DOHH2 (cell line): ENCODE measurements around the gene SLC12A8.

Source experiments
- H3F3A ChIP-seq: fragments of 200-600 bp; sonication (generic), shearing (Covaris generic); 2 replicates; pipeline ENCODE4 v1.6.0; 2016; ENCODE audit warnings: antibody characterized with exemption, mild to moderate bottlenecking; ENCODE audit not compliant: control insufficient read depth, insufficient read depth
- H3K27ac ChIP-seq: fragments of 200-600 bp; sonication (generic); 2 replicates; pipeline ENCODE4 v1.5.1; 2014; ENCODE audit warnings: low read depth, mild to moderate bottlenecking, low read length, moderate library complexity
- H3K27me3 ChIP-seq: fragments of 200-600 bp; sonication (generic); 2 replicates; pipeline ENCODE4 v1.6.1; 2014; ENCODE audit warnings: mild to moderate bottlenecking, low read length, mixed read lengths; ENCODE audit not compliant: control insufficient read depth
- H3K36me3 ChIP-seq: fragments of 200-600 bp; sonication (generic); 2 replicates; pipeline ENCODE4 v1.6.1; 2014; ENCODE audit warnings: mild to moderate bottlenecking, low read length, moderate library complexity, mixed read lengths; ENCODE audit not compliant: control insufficient read depth
- H3K4me1 ChIP-seq: fragments of 200-600 bp; sonication (generic); 2 replicates; pipeline ENCODE4 v1.6.1; 2014; ENCODE audit warnings: mild to moderate bottlenecking, low read length, mixed read lengths; ENCODE audit not compliant: control insufficient read depth
- H3K4me2 ChIP-seq: fragments of 200-600 bp; sonication (generic); 2 replicates; pipeline ENCODE4 v1.6.0; 2014; ENCODE audit warnings: mild to moderate bottlenecking, low read length, moderate library complexity
- H3K4me3 ChIP-seq: fragments of 200-600 bp; sonication (generic); 2 replicates; pipeline ENCODE4 v1.5.1; 2014; ENCODE audit warnings: mild to moderate bottlenecking, low read length, mixed read lengths
- H3K79me2 ChIP-seq: fragments of 200-600 bp; sonication (generic); 2 replicates; pipeline ENCODE4 v1.6.1; 2014; ENCODE audit warnings: mild to moderate bottlenecking, low read length, mixed read lengths; ENCODE audit not compliant: control insufficient read depth
- H3K9me2 ChIP-seq: fragments of 200-600 bp; sonication (generic); replicated peaks from 2 replicates; pipeline ENCODE4 v1.6.1; 2014; ENCODE audit warnings: mild to moderate bottlenecking, low read length, mixed read lengths; ENCODE audit not compliant: control insufficient read depth
- H3K9me3 ChIP-seq: fragments of 200-600 bp; sonication (generic); 2 replicates; pipeline ENCODE4 v1.6.1; 2014; ENCODE audit warnings: antibody characterized with exemption, low read length, mixed read lengths; ENCODE audit not compliant: control insufficient read depth, insufficient read depth
- H4K20me1 ChIP-seq: fragments of 200-600 bp; sonication (generic); 2 replicates; pipeline ENCODE4 v1.6.0; 2014; ENCODE audit warnings: low read depth, mild to moderate bottlenecking, antibody characterized with exemption, low read length, moderate library complexity; ENCODE audit not compliant: control insufficient read depth, insufficient read depth
- EZH2phosphoT487 ChIP-seq: fragments of 200-600 bp; sonication (generic); IDR thresholded peaks from 2 replicates; pipeline ENCODE4 v1.6.1; 2017; ENCODE audit warnings: borderline replicate concordance, mild to moderate bottlenecking, antibody characterized with exemption, low read length, moderate library complexity, mixed read lengths
- TF ChIP-seq, protein P1 (sequence below): fragments of 200-600 bp; sonication (generic); IDR thresholded peaks from one replicate; pipeline ENCODE4 v1.5.1; 2014; ENCODE audit warnings: antibody characterized with exemption, mild to moderate bottlenecking, low read depth, low read length; ENCODE audit not compliant: poor library complexity, severe bottlenecking

SLC12A8 gene

DNA sequence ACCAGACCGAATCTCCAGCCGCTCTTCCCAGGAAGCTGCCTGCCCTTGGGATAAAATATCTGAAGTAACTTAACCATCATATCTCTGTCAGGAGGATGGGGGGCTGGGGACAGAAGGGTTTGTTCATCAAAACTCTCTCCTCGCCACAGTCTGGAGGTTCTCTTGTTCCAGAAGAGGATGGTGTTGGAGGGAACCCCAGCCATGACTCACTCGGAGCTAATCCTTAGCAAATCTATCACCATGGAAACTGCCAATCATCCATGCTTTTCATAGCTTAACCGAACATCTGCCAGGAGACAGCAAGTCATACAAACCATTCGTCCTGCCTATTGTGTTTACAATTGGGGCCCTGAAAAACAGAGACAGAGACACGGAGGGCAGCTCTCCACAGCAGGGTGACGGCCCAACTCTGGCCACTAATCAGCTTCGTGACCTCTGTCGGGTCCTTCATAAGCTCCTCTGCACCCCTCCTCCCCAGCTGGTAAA lies 83.0 kb downstream of the SLC12A8 start:
- no peak overlapping the region for H3K27ac ChIP-seq
- H3K27me3 ChIP-seq: peaks cover 8% of the 10 kb centered on the region
- no peak overlapping the region for H3K4me2 ChIP-seq

DNA sequence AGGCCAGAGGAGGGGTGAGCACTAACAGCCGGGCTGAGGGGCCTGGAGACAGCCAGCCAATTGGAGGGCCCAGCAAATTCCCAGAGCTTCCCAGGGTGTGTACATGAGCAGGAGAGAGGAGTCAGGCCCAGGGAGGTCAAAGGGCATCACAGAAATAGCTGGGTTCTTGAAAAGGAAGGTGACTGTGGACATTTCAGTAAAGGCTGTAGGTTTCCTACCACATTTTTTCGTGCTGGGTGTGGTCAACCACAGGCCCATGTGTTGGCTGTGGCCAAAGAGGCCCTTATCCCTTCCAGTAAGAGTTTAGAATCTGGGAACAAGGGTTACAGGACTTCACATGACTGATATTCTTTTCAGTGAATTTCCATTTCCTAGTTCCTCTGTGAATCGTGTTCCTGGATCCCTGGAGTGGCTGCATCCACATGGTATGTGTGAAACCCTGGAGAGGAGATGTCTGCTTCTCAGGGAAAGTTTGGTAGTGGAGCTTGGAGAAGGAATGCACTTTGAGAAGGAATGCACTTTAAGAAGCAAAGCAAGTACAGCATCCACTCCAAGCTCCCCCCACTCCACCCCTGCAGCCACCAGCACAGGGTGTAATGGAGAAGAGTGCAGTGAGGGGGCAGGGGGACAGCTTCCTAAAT lies 83.6 kb downstream of the SLC12A8 start:
- Histone ChIP-seq H3K27me3 (peaks cover 8% of the 10 kb centered on the region), H3K79me2 (no peaks in the 10 kb centered on the region), H3F3A (no peaks in the 10 kb centered on the region), H3K4me3 (no peak overlapping the region), H3K4me2 (no peak overlapping the region), H4K20me1 (no peaks in the 10 kb centered on the region), H3K9me3 (no peaks in the 10 kb centered on the region), H3K27ac (no peak overlapping the region), H3K9me2 (no peaks in the 10 kb centered on the region), H3K4me1 (peaks cover 10% of the 10 kb centered on the region), H3K36me3 (no peaks in the 10 kb centered on the region)
- TF ChIP-seq, protein P1, sequence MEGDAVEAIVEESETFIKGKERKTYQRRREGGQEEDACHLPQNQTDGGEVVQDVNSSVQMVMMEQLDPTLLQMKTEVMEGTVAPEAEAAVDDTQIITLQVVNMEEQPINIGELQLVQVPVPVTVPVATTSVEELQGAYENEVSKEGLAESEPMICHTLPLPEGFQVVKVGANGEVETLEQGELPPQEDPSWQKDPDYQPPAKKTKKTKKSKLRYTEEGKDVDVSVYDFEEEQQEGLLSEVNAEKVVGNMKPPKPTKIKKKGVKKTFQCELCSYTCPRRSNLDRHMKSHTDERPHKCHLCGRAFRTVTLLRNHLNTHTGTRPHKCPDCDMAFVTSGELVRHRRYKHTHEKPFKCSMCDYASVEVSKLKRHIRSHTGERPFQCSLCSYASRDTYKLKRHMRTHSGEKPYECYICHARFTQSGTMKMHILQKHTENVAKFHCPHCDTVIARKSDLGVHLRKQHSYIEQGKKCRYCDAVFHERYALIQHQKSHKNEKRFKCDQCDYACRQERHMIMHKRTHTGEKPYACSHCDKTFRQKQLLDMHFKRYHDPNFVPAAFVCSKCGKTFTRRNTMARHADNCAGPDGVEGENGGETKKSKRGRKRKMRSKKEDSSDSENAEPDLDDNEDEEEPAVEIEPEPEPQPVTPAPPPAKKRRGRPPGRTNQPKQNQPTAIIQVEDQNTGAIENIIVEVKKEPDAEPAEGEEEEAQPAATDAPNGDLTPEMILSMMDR: no peak
- no peak for TF ChIP-seq EZH2phosphoT487

More for the DNA sequence above, 83.0 kb downstream of the SLC12A8 start:
- no peaks in the 10 kb centered on the region for H3F3A ChIP-seq
- H3K4me1 ChIP-seq: peaks cover 10% of the 10 kb centered on the region
- H3K9me3 ChIP-seq: no peaks in the 10 kb centered on the region
- H3K36me3 ChIP-seq: no peaks in the 10 kb centered on the region
- no peak overlapping the region for H3K4me3 ChIP-seq
- H3K9me2 ChIP-seq: no peaks in the 10 kb centered on the region
- H3K79me2 ChIP-seq: no peaks in the 10 kb centered on the region
- no peaks in the 10 kb centered on the region for H4K20me1 ChIP-seq
- TF ChIP-seq, protein P1: no peak
- TF ChIP-seq EZH2phosphoT487: no peak

DNA sequence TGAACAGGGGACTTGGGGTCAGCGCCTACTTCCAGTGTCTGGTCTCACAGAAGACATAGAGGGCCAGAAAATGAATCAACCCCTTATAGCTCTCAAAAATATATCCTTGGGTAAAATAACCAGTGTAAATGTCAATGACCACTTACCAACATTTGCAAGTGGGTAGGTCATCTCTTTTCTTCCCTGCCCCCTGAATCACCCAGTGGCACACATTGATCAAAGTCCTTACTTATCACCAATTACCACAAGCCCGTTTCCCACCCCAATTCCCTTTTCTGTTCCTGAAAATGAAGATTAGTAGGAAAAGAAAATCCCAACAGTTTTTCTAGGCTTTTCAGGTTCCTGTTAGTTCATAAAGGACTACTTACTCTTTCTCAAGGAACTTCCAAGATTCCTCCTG lies 86.2 kb downstream of the SLC12A8 start:
- Histone ChIP-seq H3F3A (no peaks in the 10 kb centered on the region), H3K79me2 (no peaks in the 10 kb centered on the region), H3K27ac (no peak overlapping the region), H3K9me3 (no peaks in the 10 kb centered on the region), H3K4me1 (no peaks in the 10 kb centered on the region; the same call in 1 of the 2 replicates), H3K36me3 (no peaks in the 10 kb centered on the region), H3K27me3 (peaks cover 24% of the 10 kb centered on the region), H3K4me3 (no peak overlapping the region), H3K4me2 (no peak overlapping the region), H3K9me2 (no peaks in the 10 kb centered on the region), H4K20me1 (no peaks in the 10 kb centered on the region)
- no peak for TF ChIP-seq EZH2phosphoT487
- TF ChIP-seq, protein P1: no peak
